Neural cell (in vitro differentiated cells): ENCODE results near the gene LRRC8C.

Experiments used
- POLR2AphosphoS5 ChIP-seq: IDR thresholded peaks from 2 replicates; pipeline ENCODE4 v1.6.1; 2012
- SMC3 ChIP-seq: fragments of 450-650 bp; conservative IDR thresholded peaks from 2 replicates; pipeline ENCODE4 v1.6.1; 2014; ENCODE audit warnings: antibody characterized with exemption, mild to moderate bottlenecking, moderate library complexity; ENCODE audit not compliant: poor library complexity
- TF ChIP-seq, protein P1 (sequence below): fragments of 450-650 bp; IDR thresholded peaks from 2 replicates; pipeline ENCODE4 v1.5.1; 2014; ENCODE audit warnings: antibody characterized with exemption, mild to moderate bottlenecking, moderate library complexity; ENCODE audit not compliant: poor library complexity, severe bottlenecking

DNA sequence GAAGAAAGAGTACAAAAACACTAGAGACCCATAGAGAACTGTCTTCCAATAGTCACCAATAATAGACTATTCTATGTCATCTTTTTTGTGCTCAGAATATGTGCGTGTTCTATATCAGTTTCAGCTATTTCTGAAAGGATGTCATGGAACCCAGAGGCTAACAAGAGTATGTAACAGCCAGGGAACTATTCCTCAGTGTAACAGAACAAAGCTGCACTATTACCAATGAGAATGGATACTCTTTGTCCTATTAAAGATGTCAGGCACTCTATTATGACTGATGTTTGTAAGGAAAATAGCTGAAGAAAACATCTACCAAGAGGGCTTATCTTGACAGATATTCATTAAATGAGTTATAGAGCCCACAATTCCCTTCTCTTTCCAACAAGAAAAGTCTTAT lies 8.6 kb upstream of the LRRC8C start:
- TF ChIP-seq, protein P1, sequence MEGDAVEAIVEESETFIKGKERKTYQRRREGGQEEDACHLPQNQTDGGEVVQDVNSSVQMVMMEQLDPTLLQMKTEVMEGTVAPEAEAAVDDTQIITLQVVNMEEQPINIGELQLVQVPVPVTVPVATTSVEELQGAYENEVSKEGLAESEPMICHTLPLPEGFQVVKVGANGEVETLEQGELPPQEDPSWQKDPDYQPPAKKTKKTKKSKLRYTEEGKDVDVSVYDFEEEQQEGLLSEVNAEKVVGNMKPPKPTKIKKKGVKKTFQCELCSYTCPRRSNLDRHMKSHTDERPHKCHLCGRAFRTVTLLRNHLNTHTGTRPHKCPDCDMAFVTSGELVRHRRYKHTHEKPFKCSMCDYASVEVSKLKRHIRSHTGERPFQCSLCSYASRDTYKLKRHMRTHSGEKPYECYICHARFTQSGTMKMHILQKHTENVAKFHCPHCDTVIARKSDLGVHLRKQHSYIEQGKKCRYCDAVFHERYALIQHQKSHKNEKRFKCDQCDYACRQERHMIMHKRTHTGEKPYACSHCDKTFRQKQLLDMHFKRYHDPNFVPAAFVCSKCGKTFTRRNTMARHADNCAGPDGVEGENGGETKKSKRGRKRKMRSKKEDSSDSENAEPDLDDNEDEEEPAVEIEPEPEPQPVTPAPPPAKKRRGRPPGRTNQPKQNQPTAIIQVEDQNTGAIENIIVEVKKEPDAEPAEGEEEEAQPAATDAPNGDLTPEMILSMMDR, result no peak
- no peak for TF ChIP-seq SMC3
- no peak for TF ChIP-seq POLR2AphosphoS5
